Activated CD4-positive, alpha-beta T cell treated with anti-CD3 and anti-CD28 coated beads, Interleukin-2, Interleukin-4, amounts not matched to agents 100 ng/mL and 50 ng/mL, durations not matched to agents 16 hours and 8 hours (primary cell): ENCODE measurements around the gene UBAC1.

Experiments used
- DNase-seq: peaks from one replicate; pipeline ENCODE4 v3.0.0-alpha.2; 2020; ENCODE audit warnings: low spot score

The UBAC1 gene

GRCh38 chr9:135883410-135884089, 77.6 kb downstream of the UBAC1 start:
- no peak for DNase-seq
